GM12878 (cell line): ENCODE results near the gene FAM53B. TPM values are rescaled to one million over a fixed set of nuclear protein-coding genes. Genes with fewer than 3 reads are reported as not detected.

Source experiments
- ATAC-seq: fragments of 200-7000 bp; cut with Tn5 transposase; 3 replicates; pipeline ENCODE4 v1.9.1; 2020; ENCODE audit warnings: mild to moderate bottlenecking, moderate library complexity
- BruUV-seq: library from RNA; stranded (reverse); fragments of 400-500 nt; replicated peaks from 2 replicates; lab custom pipeline; 2021; lab: Mats Ljungman, UMichigan
- CTCF ChIA-PET: fragments of 300-600 bp; sonication (Branson Sonifier 250); formaldehyde crosslinking; extraction: SDS; loops from one replicate; lab custom pipeline; 2021; ENCODE audit warnings: inconsistent platforms; lab: Yijun Ruan, JAX
- POLR2A ChIA-PET: fragments of 350-600 bp; formaldehyde crosslinking; extraction: SDS; loops from one replicate; lab custom pipeline; 2021; ENCODE audit warnings: inconsistent platforms; lab: Charles Lee
- RAD21 ChIA-PET: fragments of 300-600 bp; sonication (Branson Sonifier 250); formaldehyde crosslinking; loops from one replicate; lab custom pipeline; 2023; ENCODE audit warnings: antibody characterized with exemption; ENCODE audit not compliant: unreplicated experiment; lab: Charles Lee
- SMC1A ChIA-PET: fragments of 300-600 bp; sonication (Branson Sonifier 250); formaldehyde crosslinking; loops from one replicate; lab custom pipeline; 2023; ENCODE audit not compliant: unreplicated experiment, uncharacterized antibody; lab: Charles Lee
- DNase-seq: peaks from one replicate; pipeline ENCODE4 v3.0.0-alpha.2; 2011; ENCODE audit warnings: low read depth, low spot score
- FAIRE-seq: peaks from 3 replicates; lab custom pipeline; 2011; peaks lifted over from hg19 to GRCh38; lab: Jason Lieb, UNC
- H2AFZ ChIP-seq: 2 replicates; pipeline ENCODE4 v1.6.0; 2011; ENCODE audit warnings: low read depth, low read length, control low read depth; ENCODE audit not compliant: control insufficient read depth
- H3K27ac ChIP-seq: 2 replicates; pipeline ENCODE4 v1.5.1; 2011; ENCODE audit warnings: control low read depth; ENCODE audit not compliant: control insufficient read depth, insufficient read depth
- H3K27me3 ChIP-seq, 2 experiments: replicated peaks in 1 of 2; 2 replicates each; pipeline versions ENCODE4 v1.6.0 to v1.6.1; 2011; ENCODE audit warnings: low read length in 1 of 2; ENCODE audit not compliant: control insufficient read depth in 2 of 2, insufficient read depth in 2 of 2
- H3K36me3 ChIP-seq, 2 experiments: 2 replicates each; pipeline ENCODE4 v1.5.1; 2011; ENCODE audit warnings: low read length in 1 of 2; ENCODE audit not compliant: control insufficient read depth in 2 of 2, insufficient read depth in 2 of 2
- H3K4me1 ChIP-seq: 2 replicates; pipeline ENCODE4 v1.6.1; 2011; ENCODE audit warnings: mild to moderate bottlenecking, low read length, moderate library complexity, mixed read lengths; ENCODE audit not compliant: control insufficient read depth, insufficient read depth
- H3K4me2 ChIP-seq: 2 replicates; pipeline ENCODE4 v1.6.0; 2011; ENCODE audit warnings: control low read depth; ENCODE audit not compliant: control insufficient read depth, insufficient read depth
- H3K4me3 ChIP-seq: fragments of 200-600 bp; sonication (generic); 2 replicates; pipeline ENCODE4 v1.5.1; 2016
- H3K79me2 ChIP-seq: 2 replicates; pipeline ENCODE4 v1.6.0; 2011; ENCODE audit warnings: low read length; ENCODE audit not compliant: control insufficient read depth, insufficient read depth
- H3K9ac ChIP-seq: 2 replicates; pipeline ENCODE4 v1.8.0; 2011; ENCODE audit warnings: low read length, control low read depth, mixed read lengths; ENCODE audit not compliant: control insufficient read depth, insufficient read depth
- H3K9me3 ChIP-seq: replicated peaks from 3 replicates; pipeline ENCODE4 v1.5.1; 2011; ENCODE audit warnings: mild to moderate bottlenecking, low read length; ENCODE audit not compliant: control insufficient read depth, insufficient read depth
- H4K20me1 ChIP-seq: 2 replicates; pipeline ENCODE4 v1.6.0; 2011; ENCODE audit not compliant: control insufficient read depth, insufficient read depth
- CBFB ChIP-seq: IDR thresholded peaks from 2 replicates; pipeline ENCODE4 v1.6.1; 2016; ENCODE audit warnings: antibody characterized with exemption, low read depth
- CBX3 ChIP-seq: fragments of 200-600 bp; sonication (generic); IDR thresholded peaks from 2 replicates; pipeline ENCODE4 v1.6.1; 2016; ENCODE audit warnings: low read depth, borderline replicate concordance
- CREB1 ChIP-seq: IDR thresholded peaks from 2 replicates; pipeline ENCODE4 v1.6.1; 2012; ENCODE audit warnings: low read depth, mild to moderate bottlenecking, inconsistent platforms
- EZH2 ChIP-seq: IDR thresholded peaks from 2 replicates; pipeline ENCODE4 v1.6.1; 2012; ENCODE audit warnings: low read depth, mild to moderate bottlenecking, control low read depth, inconsistent platforms, low read length, borderline replicate concordance; ENCODE audit not compliant: control insufficient read depth
- FOXK2 ChIP-seq: fragments of 450-650 bp; IDR thresholded peaks from 2 replicates; pipeline ENCODE4 v1.6.1; 2017; ENCODE audit warnings: mild to moderate bottlenecking, moderate library complexity
- HCFC1 ChIP-seq: fragments of 150-350 bp; IDR thresholded peaks from 2 replicates; pipeline ENCODE4 v1.6.1; 2014; ENCODE audit warnings: low read length
- LARP7 ChIP-seq: fragments of 450-650 bp; IDR thresholded peaks from 2 replicates; pipeline ENCODE4 v1.6.1; 2017; ENCODE audit warnings: mild to moderate bottlenecking
- MEF2B ChIP-seq: fragments of 450-650 bp; IDR thresholded peaks from 2 replicates; pipeline ENCODE4 v1.6.1; 2018; ENCODE audit warnings: mild to moderate bottlenecking, moderate library complexity; ENCODE audit not compliant: partially characterized antibody, poor library complexity, severe bottlenecking
- MYB ChIP-seq: fragments of 150-350 bp; IDR thresholded peaks from 2 replicates; pipeline ENCODE4 v1.6.1; 2014; ENCODE audit warnings: mild to moderate bottlenecking, low read depth, low read length, borderline replicate concordance
- NFYA ChIP-seq: IDR thresholded peaks from 2 replicates; pipeline ENCODE4 v1.6.1; 2011; ENCODE audit warnings: low read depth, mild to moderate bottlenecking, low read length, improper control_type of control experiment, borderline replicate concordance
- PBX3 ChIP-seq: IDR thresholded peaks from 2 replicates; pipeline ENCODE4 v1.6.1; 2011; ENCODE audit warnings: mild to moderate bottlenecking, low read depth, low read length, moderate library complexity; ENCODE audit not compliant: insufficient replicate concordance
- SUPT20H ChIP-seq: IDR thresholded peaks from 2 replicates; pipeline ENCODE4 v1.6.1; 2011; ENCODE audit warnings: low read depth, mild to moderate bottlenecking, low read length, moderate library complexity, borderline replicate concordance; ENCODE audit not compliant: control insufficient read depth
- USF1 ChIP-seq: IDR thresholded peaks from 2 replicates; pipeline ENCODE4 v1.6.1; 2011; ENCODE audit warnings: borderline replicate concordance, low read depth, mild to moderate bottlenecking, moderate library complexity, mixed read lengths, low read length; ENCODE audit not compliant: insufficient read depth; ENCODE audit errors: extremely low read length
- YY1 ChIP-seq: IDR thresholded peaks from 2 replicates; pipeline ENCODE4 v1.6.1; 2011; ENCODE audit warnings: low read depth, mild to moderate bottlenecking, low read length
- ZNF274 ChIP-seq: IDR thresholded peaks from one replicate; pipeline ENCODE4 v1.8.0; 2011; ENCODE audit not compliant: insufficient read length, insufficient read depth
- WGBS: methylation state at CpG from one replicate; pipeline ENCODE4 v1.1.6; 2016; ENCODE audit warnings: low lambda C conversion rate; ENCODE audit not compliant: insufficient replicate concordance, insufficient coverage; ENCODE audit errors: missing lambda C conversion rate; 5-methylcytosine and 5-hydroxymethylcytosine counted together
- in situ Hi-C: fragments of 300-500 bp; cut with MboI; formaldehyde crosslinking; loops from 9 replicates; pipeline ENCODE4 v1.14.3; 2018; ENCODE audit warnings: mixed read lengths
- intact Hi-C: fragments of 100-400 bp; cut with micrococcal nuclease; formaldehyde crosslinking; loops from one replicate; pipeline ENCODE4 v1.14.2; 2022; ENCODE audit not compliant: unreplicated experiment
- polyA plus RNA-seq, 11 experiments: library from polyadenylated mRNA; depleted of rRNA in 4 of 11; unstranded in 6 of 11; stranded (reverse) in 5 of 11; fragments of >200 nt; fragmentation: Nextera tagmentation in 4 of 11; fragmentation: Illumina TruSeq in 1 of 11; extraction: Ambion mirVana in 4 of 11; extraction: Trizol in 1 of 11; gene quantifications; 1 replicate in 1 of 11; 2 replicates in 10 of 11; pipeline versions ENCODE4 v1.2.1 to v1.2.3, GENCODE V29; 2011 to 2016; ENCODE audit warnings: inconsistent platforms in 2 of 11, missing spikeins in 2 of 11, low read depth in 1 of 11
- total RNA-seq, 4 experiments: library from RNA; depleted of rRNA in 3 of 4; stranded (reverse); fragments of >200 nt in 3 of 4; fragmentation: Illumina TruSeq in 1 of 4; extraction: Trizol in 1 of 4; gene quantifications; 2 replicates each; pipeline versions ENCODE4 v1.2.1 to v1.2.3, GENCODE V29; 2013 to 2021
- TF ChIP-seq, protein P1 (sequence below): fragments of 450-650 bp; formaldehyde crosslinking; IDR thresholded peaks from 2 replicates; pipeline ENCODE4 v1.4.0; 2020; ENCODE audit warnings: mild to moderate bottlenecking, moderate library complexity
- TF ChIP-seq, protein P2 (sequence below): IDR thresholded peaks from 2 replicates; pipeline ENCODE4 v1.6.1; 2011; ENCODE audit warnings: low read depth, mild to moderate bottlenecking, low read length, moderate library complexity, borderline replicate concordance; ENCODE audit errors: extremely low read depth
- TF ChIP-seq, protein P3 (sequence below): fragments of 450-650 bp; IDR thresholded peaks from 2 replicates; pipeline ENCODE4 v1.6.1; 2017; ENCODE audit warnings: borderline replicate concordance

Gene FAM53B
- total and polyA plus RNA-seq, 10 of the 15 experiments (the other 5 are each of a cell fraction or from before 2014, with no cell fraction given) = 0.05 to 26.3 (median 8.1) TPM

DNA sequence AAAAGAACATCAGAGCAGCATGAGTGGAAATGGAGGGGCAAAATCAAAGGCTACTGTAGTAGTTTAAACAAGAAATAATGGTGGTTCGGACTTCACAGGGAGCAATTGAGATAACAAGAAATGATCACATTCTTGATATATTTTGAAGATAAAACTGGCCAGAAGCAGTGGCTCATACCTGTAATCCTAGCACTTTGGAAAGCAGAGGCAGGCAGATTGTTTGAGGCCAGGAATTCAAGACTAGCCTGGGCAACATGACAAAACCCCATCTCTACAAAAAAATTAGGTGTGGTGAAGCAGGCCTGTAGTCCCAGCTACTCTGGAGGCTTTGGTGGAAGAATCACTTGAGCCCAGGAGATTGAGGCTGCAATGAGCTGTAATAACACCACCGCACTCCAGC lies 24.6 kb upstream of the FAM53B start:
- peaks cover 0 to 5% of the 10 kb centered on the region in 2 experiments; a peak in 1 of 4 replicates for H3K36me3 ChIP-seq
- ATAC-seq (no peak), DNase-seq (no peak), FAIRE-seq (peak; percentile 18)
- H3K27ac ChIP-seq = no peak overlapping the region
- ChIA-PET CTCF (no interaction called here), SMC1A (interaction anchor here (0.7 kb wide), 1 partner anchor 20 kb away, joined by 4 read pairs; no protein-coding TSS in a partner anchor), RAD21 (no interaction called here), POLR2A (no interaction called here)
- WGBS = 98% methylated on average over 2 of the region's 2 CpGs
- H3K4me2 ChIP-seq = no peak overlapping the region
- H3K4me3 ChIP-seq = no peak overlapping the region
- intact Hi-C loops = no loop called here
- no peaks in the 10 kb centered on the region for H3K79me2 ChIP-seq
- in situ Hi-C loops = no loop called here
- no peaks in the 10 kb centered on the region for H4K20me1 ChIP-seq
- no peaks in the 10 kb centered on the region for H3K4me1 ChIP-seq
- no TSS peak for BruUV-seq
- H3K9ac ChIP-seq = no peak overlapping the region
- H2AFZ ChIP-seq = no peak overlapping the region
- no peaks in the 10 kb centered on the region for H3K9me3 ChIP-seq
- H3K27me3 ChIP-seq = no peaks in the 10 kb centered on the region
- TF ChIP-seq USF1 (no peak), HCFC1 (no peak), LARP7 (no peak), NFYA (no peak), ZNF274 (no peak), CBX3 (no peak), MEF2B (no peak), EZH2 (no peak), CREB1 (no peak), PBX3 (no peak), CBFB (no peak), YY1 (no peak), SUPT20H (no peak), MYB (no peak), FOXK2 (no peak)
- TF ChIP-seq, protein P1, sequence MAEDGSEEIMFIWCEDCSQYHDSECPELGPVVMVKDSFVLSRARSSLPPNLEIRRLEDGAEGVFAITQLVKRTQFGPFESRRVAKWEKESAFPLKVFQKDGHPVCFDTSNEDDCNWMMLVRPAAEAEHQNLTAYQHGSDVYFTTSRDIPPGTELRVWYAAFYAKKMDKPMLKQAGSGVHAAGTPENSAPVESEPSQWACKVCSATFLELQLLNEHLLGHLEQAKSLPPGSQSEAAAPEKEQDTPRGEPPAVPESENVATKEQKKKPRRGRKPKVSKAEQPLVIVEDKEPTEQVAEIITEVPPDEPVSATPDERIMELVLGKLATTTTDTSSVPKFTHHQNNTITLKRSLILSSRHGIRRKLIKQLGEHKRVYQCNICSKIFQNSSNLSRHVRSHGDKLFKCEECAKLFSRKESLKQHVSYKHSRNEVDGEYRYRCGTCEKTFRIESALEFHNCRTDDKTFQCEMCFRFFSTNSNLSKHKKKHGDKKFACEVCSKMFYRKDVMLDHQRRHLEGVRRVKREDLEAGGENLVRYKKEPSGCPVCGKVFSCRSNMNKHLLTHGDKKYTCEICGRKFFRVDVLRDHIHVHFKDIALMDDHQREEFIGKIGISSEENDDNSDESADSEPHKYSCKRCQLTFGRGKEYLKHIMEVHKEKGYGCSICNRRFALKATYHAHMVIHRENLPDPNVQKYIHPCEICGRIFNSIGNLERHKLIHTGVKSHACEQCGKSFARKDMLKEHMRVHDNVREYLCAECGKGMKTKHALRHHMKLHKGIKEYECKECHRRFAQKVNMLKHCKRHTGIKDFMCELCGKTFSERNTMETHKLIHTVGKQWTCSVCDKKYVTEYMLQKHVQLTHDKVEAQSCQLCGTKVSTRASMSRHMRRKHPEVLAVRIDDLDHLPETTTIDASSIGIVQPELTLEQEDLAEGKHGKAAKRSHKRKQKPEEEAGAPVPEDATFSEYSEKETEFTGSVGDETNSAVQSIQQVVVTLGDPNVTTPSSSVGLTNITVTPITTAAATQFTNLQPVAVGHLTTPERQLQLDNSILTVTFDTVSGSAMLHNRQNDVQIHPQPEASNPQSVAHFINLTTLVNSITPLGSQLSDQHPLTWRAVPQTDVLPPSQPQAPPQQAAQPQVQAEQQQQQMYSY = no peak
- TF ChIP-seq, protein P2, sequence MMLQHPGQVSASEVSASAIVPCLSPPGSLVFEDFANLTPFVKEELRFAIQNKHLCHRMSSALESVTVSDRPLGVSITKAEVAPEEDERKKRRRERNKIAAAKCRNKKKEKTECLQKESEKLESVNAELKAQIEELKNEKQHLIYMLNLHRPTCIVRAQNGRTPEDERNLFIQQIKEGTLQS = no peak
- TF ChIP-seq, protein P3, sequence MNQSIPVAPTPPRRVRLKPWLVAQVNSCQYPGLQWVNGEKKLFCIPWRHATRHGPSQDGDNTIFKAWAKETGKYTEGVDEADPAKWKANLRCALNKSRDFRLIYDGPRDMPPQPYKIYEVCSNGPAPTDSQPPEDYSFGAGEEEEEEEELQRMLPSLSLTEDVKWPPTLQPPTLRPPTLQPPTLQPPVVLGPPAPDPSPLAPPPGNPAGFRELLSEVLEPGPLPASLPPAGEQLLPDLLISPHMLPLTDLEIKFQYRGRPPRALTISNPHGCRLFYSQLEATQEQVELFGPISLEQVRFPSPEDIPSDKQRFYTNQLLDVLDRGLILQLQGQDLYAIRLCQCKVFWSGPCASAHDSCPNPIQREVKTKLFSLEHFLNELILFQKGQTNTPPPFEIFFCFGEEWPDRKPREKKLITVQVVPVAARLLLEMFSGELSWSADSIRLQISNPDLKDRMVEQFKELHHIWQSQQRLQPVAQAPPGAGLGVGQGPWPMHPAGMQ = no peak
